ENCODE measurements around the gene MMS19.

DNA sequence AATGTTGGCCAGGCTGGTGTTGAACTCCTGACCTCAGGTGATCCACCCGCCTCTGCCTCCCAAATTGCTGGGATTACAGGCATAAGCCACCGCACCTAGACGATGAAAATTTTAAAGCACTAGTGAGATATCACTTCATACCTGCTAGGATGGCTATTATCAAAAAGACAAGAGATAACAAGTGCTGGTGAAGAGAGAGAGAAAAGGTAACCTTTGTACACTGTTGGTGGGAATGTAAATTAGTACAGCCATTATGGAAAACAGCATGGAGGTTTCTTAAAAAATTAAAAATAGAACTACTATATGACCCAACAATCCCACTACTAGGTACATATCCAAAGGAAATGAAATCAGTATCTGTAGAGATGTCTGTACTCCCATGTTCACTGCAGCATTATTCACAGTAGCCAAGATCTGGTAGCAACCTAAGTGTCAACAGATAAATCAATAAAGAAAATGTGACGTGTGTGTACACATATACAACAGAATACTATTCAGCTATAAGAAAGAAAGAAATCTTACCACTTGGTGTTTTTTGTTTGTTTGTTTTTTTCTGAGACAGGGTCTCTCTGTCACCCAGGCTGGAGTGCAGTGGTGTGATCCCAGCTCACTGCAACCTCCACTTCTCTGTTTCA lies 12.5 kb downstream of the MMS19 start:
- TF ChIP-seq POLR2A (IDR thresholded peaks at IDR 0.05): no peak
- TF ChIP-seq, protein P1, sequence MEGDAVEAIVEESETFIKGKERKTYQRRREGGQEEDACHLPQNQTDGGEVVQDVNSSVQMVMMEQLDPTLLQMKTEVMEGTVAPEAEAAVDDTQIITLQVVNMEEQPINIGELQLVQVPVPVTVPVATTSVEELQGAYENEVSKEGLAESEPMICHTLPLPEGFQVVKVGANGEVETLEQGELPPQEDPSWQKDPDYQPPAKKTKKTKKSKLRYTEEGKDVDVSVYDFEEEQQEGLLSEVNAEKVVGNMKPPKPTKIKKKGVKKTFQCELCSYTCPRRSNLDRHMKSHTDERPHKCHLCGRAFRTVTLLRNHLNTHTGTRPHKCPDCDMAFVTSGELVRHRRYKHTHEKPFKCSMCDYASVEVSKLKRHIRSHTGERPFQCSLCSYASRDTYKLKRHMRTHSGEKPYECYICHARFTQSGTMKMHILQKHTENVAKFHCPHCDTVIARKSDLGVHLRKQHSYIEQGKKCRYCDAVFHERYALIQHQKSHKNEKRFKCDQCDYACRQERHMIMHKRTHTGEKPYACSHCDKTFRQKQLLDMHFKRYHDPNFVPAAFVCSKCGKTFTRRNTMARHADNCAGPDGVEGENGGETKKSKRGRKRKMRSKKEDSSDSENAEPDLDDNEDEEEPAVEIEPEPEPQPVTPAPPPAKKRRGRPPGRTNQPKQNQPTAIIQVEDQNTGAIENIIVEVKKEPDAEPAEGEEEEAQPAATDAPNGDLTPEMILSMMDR (IDR thresholded peaks at IDR 0.05): no peak
